ENCODE results near the gene EMILIN1.

EMILIN1 gene

GRCh38 chr2:27131429-27131828 lies 53.0 kb downstream of the EMILIN1 start:
- WGBS = 93% methylated on average over 11 of the region's 11 CpGs
- Histone ChIP-seq H3K27ac (ENCODE audit: low read depth, low read length) (no peak overlapping the region), H3K9ac (ENCODE audit: low read depth, low read length) (no peak overlapping the region), H3K9me3 (ENCODE audit: insufficient read depth, low read depth, low read length) (no peaks in the 10 kb centered on the region), H3K4me3 (ENCODE audit: low read length) (no peak overlapping the region), H3K4me1 (ENCODE audit: insufficient read depth, low read length) (peaks cover 5% of the 10 kb centered on the region; the same call in 1 of the 2 replicates), H3K36me3 (ENCODE audit: insufficient read depth, low read length) (peaks cover 32% of the 10 kb centered on the region), H3K27me3 (ENCODE audit: insufficient read depth, low read length) (no peaks in the 10 kb centered on the region)

GRCh38 chr2:27133195-27133875 lies 54.9 kb downstream of the EMILIN1 start:
- Histone ChIP-seq H3K27ac (ENCODE audit: low read depth, low read length) (no peak overlapping the region), H3K4me1 (ENCODE audit: insufficient read depth, low read length) (peaks cover 5% of the 10 kb centered on the region; the same call in 1 of the 2 replicates), H3K9me3 (ENCODE audit: insufficient read depth, low read depth, low read length) (no peaks in the 10 kb centered on the region), H3K4me3 (ENCODE audit: low read length) (peak overlapping the region; percentile 82), H3K36me3 (ENCODE audit: insufficient read depth, low read length) (peaks cover 32% of the 10 kb centered on the region), H3K27me3 (ENCODE audit: insufficient read depth, low read length) (no peaks in the 10 kb centered on the region), H3K9ac (ENCODE audit: low read depth, low read length) (peak overlapping the region; percentile 82; the same call in 1 of the 2 replicates)
- WGBS = 57% methylated on average over 14 of the region's 14 CpGs

GRCh38 chr2:27133905-27134780 lies 55.7 kb downstream of the EMILIN1 start, which contains the start of gene PREB:
TSS of gene PREB (minus strand) at chr2:27134636. CDS start at chr2:27134421, 215 bp downstream.
- peak within 1 kb of the TSS; percentile 82 for H3K9ac ChIP-seq (ENCODE audit: low read depth, low read length)
- peaks cover 5% of the 10 kb centered on the region; the same call in 1 of the 2 replicates for H3K4me1 ChIP-seq (ENCODE audit: insufficient read depth, low read length)
- H3K27me3 ChIP-seq (ENCODE audit: insufficient read depth, low read length) = no peaks in the 10 kb centered on the region
- H3K36me3 ChIP-seq (ENCODE audit: insufficient read depth, low read length) = peaks cover 32% of the 10 kb centered on the region
- under 1% methylated on average over 86 of the region's 86 CpGs for WGBS
- H3K4me3 ChIP-seq (ENCODE audit: low read length) = peak within 1 kb of the TSS; percentile 82
- no peaks in the 10 kb centered on the region for H3K9me3 ChIP-seq (ENCODE audit: insufficient read depth, low read depth, low read length)
- peak within 1 kb of the TSS; percentile 66; the same call in 1 of the 2 replicates for H3K27ac ChIP-seq (ENCODE audit: low read depth, low read length)

- WGBS = 54% methylated on average over 33 of the region's 33 CpGs
- H3K4me1 ChIP-seq (ENCODE audit: insufficient read depth, low read length) = peaks cover 5% of the 10 kb centered on the region; the same call in 1 of the 2 replicates
- no peaks in the 10 kb centered on the region for H3K27me3 ChIP-seq (ENCODE audit: insufficient read depth, low read length)
- peaks cover 32% of the 10 kb centered on the region for H3K36me3 ChIP-seq (ENCODE audit: insufficient read depth, low read length)
- H3K9me3 ChIP-seq (ENCODE audit: insufficient read depth, low read depth, low read length) = no peaks in the 10 kb centered on the region
- no peak overlapping the region for H3K9ac ChIP-seq (ENCODE audit: low read depth, low read length)
- no peak overlapping the region for H3K27ac ChIP-seq (ENCODE audit: low read depth, low read length)
- peak overlapping the region; percentile 82 for H3K4me3 ChIP-seq (ENCODE audit: low read length)
Observed at GRCh38 chr2:27134781-27135477, 56.5 kb downstream of the EMILIN1 start.

- H3K4me3 ChIP-seq (ENCODE audit: low read length) = no peak overlapping the region
- H3K4me1 ChIP-seq (ENCODE audit: insufficient read depth, low read length) = peaks cover 5% of the 10 kb centered on the region; the same call in 1 of the 2 replicates
- H3K27me3 ChIP-seq (ENCODE audit: insufficient read depth, low read length) = no peaks in the 10 kb centered on the region
- H3K36me3 ChIP-seq (ENCODE audit: insufficient read depth, low read length) = peaks cover 26% of the 10 kb centered on the region
- H3K9ac ChIP-seq (ENCODE audit: low read depth, low read length) = no peak overlapping the region
- no peaks in the 10 kb centered on the region for H3K9me3 ChIP-seq (ENCODE audit: insufficient read depth, low read depth, low read length)
- WGBS = 94% methylated on average over 12 of the region's 12 CpGs
- no peak overlapping the region for H3K27ac ChIP-seq (ENCODE audit: low read depth, low read length)
Observed at GRCh38 chr2:27135478-27135955, 57.1 kb downstream of the EMILIN1 start.
